HG02588 (cell line): ENCODE results near the gene DDX49.
"Not testable (repeated sequence)": the region's sequence is repeated elsewhere in the genome, so short reads cannot be mapped to it uniquely, and the experiment has no call there.

ENCODE experiments used
- ATAC-seq: cut with Tn5 transposase; IDR thresholded peaks from one replicate; pipeline ENCODE4 v1.9.1; 2021; ENCODE audit warnings: mild to moderate bottlenecking, moderate library complexity; ENCODE audit not compliant: unreplicated experiment

The DDX49 gene

GRCh38 chr19:18908917-18909619 lies 10.4 kb upstream of the DDX49 start:
- ATAC-seq, result no peak

GRCh38 chr19:18910010-18910409 lies 9.5 kb upstream of the DDX49 start:
- ATAC-seq, result no peak

- ATAC-seq, result no peak
Observed at GRCh38 chr19:18910801-18911436, 8.6 kb upstream of the DDX49 start.

GRCh38 chr19:18912933-18913332 lies 6.6 kb upstream of the DDX49 start:
- no peak for ATAC-seq

- no peak for ATAC-seq
Observed at GRCh38 chr19:18913466-18913865, 6.0 kb upstream of the DDX49 start.

GRCh38 chr19:18915639-18916038 lies 3.9 kb upstream of the DDX49 start:
- ATAC-seq, result no peak

GRCh38 chr19:18917593-18917992 lies 1.9 kb upstream of the DDX49 start:
- not testable (repeated sequence) for ATAC-seq

GRCh38 chr19:18919900-18920214 lies 342 bp downstream of the DDX49 start:
- ATAC-seq, result no peak

- no peak for ATAC-seq
Observed at GRCh38 chr19:18920400-18920799, 885 bp downstream of the DDX49 start.

- no peak for ATAC-seq
Observed at GRCh38 chr19:18921593-18921992, 2.1 kb downstream of the DDX49 start.

- ATAC-seq, result no peak
Observed at GRCh38 chr19:18922228-18922985, 2.9 kb downstream of the DDX49 start.

GRCh38 chr19:18924684-18925213 lies 5.2 kb downstream of the DDX49 start:
- no peak for ATAC-seq

- no peak for ATAC-seq
Observed at GRCh38 chr19:18928018-18928805, 8.7 kb downstream of the DDX49 start.

GRCh38 chr19:18929311-18929710 lies 9.8 kb downstream of the DDX49 start:
- ATAC-seq, result no peak

GRCh38 chr19:18931316-18932162 lies 12.0 kb downstream of the DDX49 start:
- ATAC-seq, result no peak

GRCh38 chr19:18932216-18932841 lies 12.8 kb downstream of the DDX49 start:
- ATAC-seq, result no peak

GRCh38 chr19:18933297-18933696 lies 13.8 kb downstream of the DDX49 start:
- no peak for ATAC-seq

- ATAC-seq, result no peak
Observed at GRCh38 chr19:18939163-18939562, 19.6 kb downstream of the DDX49 start.

GRCh38 chr19:18939922-18940768 lies 20.6 kb downstream of the DDX49 start:
- ATAC-seq, result no peak
